ENCODE data around the gene CEBPB. TPM values are rescaled to one million over a fixed set of nuclear protein-coding genes. Genes with fewer than 3 reads are reported as not detected.

The CEBPB gene
- polyA plus RNA-seq, 1 donor (not counting 4 experiments of a cell fraction or from before 2014, with no cell fraction given): 15.8 TPM

DNA sequence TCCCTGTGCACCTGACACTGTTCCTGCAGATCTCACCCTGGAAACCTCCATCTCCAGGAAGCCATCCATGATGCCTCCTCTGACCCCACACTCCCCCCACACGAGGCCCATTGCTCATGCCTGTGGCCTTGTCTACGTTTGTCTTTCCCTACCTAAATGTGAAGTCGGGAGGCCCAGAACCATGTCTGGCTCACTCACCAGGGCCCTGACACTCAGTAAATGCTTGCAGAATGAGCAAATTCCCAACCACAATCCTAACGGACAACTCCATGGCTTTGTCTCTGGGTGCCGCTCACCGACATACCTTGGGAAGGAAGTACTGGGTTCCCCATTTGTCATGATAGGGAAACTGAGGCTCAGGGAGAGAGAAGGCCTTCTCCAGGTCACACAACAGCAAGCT lies 44.4 kb upstream of the CEBPB start:
- peaks cover 10% of the 10 kb centered on the region for H4K20me1 ChIP-seq (ENCODE audit: control insufficient read depth, extremely low read depth, insufficient read depth, low read length)
- no peaks in the 10 kb centered on the region for H3K9me3 ChIP-seq (ENCODE audit: control insufficient read depth, low read depth, low read length)
- H3K36me3 ChIP-seq (ENCODE audit: control insufficient read depth in 2 of 2, extremely low read depth in 1 of 2, insufficient read depth in 2 of 2, low read length in 2 of 2): peaks cover 29 to 48% of the 10 kb centered on the region in 2 experiments
- peak overlapping the region; percentile 85 for H3K9ac ChIP-seq (ENCODE audit: control insufficient read depth, extremely low read depth, insufficient read depth, low read length)
- H3K27ac ChIP-seq (ENCODE audit: control insufficient read depth, insufficient read depth, low read length): peak overlapping the region; percentile 98
- no peak for DNase-seq (ENCODE audit: low read depth, low spot score)
- TF ChIP-seq EZH2 (IDR thresholded peaks at IDR 0.05; ENCODE audit: low read length): no peak
- TF ChIP-seq, protein P1, sequence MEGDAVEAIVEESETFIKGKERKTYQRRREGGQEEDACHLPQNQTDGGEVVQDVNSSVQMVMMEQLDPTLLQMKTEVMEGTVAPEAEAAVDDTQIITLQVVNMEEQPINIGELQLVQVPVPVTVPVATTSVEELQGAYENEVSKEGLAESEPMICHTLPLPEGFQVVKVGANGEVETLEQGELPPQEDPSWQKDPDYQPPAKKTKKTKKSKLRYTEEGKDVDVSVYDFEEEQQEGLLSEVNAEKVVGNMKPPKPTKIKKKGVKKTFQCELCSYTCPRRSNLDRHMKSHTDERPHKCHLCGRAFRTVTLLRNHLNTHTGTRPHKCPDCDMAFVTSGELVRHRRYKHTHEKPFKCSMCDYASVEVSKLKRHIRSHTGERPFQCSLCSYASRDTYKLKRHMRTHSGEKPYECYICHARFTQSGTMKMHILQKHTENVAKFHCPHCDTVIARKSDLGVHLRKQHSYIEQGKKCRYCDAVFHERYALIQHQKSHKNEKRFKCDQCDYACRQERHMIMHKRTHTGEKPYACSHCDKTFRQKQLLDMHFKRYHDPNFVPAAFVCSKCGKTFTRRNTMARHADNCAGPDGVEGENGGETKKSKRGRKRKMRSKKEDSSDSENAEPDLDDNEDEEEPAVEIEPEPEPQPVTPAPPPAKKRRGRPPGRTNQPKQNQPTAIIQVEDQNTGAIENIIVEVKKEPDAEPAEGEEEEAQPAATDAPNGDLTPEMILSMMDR (optimal IDR thresholded peaks at IDR 0.05 in 1 of 3, IDR thresholded peaks at IDR 0.05 in 1 of 3, conservative IDR thresholded peaks at IDR 0.05 in 1 of 3; ENCODE audit: extremely low read depth in 1 of 3, insufficient read depth in 2 of 3, low read length in 3 of 3): no peak
- H3K4me1 ChIP-seq (ENCODE audit: control insufficient read depth, extremely low read depth, insufficient read depth, low read length): peaks cover 84% of the 10 kb centered on the region
- H3K4me3 ChIP-seq (ENCODE audit: control insufficient read depth in 2 of 3, extremely low read depth in 1 of 3, insufficient read depth in 2 of 3, low read depth in 1 of 3, low read length in 3 of 3): peak overlapping the region in 2 of 3 experiments; percentile 65 to 66
- H2AFZ ChIP-seq (ENCODE audit: control insufficient read depth, low read length): no peak overlapping the region
- no peak for FAIRE-seq
- peaks cover 3% of the 10 kb centered on the region for H3K9me1 ChIP-seq (ENCODE audit: control insufficient read depth, extremely low read depth, insufficient read depth, low read length)
- no peaks in the 10 kb centered on the region for H3K27me3 ChIP-seq (ENCODE audit: control insufficient read depth, extremely low read depth, insufficient read depth, low read length)
- H3K79me2 ChIP-seq (ENCODE audit: control insufficient read depth, insufficient read depth, low read length): peaks cover 68% of the 10 kb centered on the region
- dilution Hi-C loops (cut with MboI; ENCODE audit: extremely low pct_ligation_motif_present, low sequenced_read_pairs): no loop called here
- peak overlapping the region; percentile 94 for H3K4me2 ChIP-seq (ENCODE audit: control insufficient read depth, extremely low read depth, insufficient read depth, low read depth, low read length)

DNA sequence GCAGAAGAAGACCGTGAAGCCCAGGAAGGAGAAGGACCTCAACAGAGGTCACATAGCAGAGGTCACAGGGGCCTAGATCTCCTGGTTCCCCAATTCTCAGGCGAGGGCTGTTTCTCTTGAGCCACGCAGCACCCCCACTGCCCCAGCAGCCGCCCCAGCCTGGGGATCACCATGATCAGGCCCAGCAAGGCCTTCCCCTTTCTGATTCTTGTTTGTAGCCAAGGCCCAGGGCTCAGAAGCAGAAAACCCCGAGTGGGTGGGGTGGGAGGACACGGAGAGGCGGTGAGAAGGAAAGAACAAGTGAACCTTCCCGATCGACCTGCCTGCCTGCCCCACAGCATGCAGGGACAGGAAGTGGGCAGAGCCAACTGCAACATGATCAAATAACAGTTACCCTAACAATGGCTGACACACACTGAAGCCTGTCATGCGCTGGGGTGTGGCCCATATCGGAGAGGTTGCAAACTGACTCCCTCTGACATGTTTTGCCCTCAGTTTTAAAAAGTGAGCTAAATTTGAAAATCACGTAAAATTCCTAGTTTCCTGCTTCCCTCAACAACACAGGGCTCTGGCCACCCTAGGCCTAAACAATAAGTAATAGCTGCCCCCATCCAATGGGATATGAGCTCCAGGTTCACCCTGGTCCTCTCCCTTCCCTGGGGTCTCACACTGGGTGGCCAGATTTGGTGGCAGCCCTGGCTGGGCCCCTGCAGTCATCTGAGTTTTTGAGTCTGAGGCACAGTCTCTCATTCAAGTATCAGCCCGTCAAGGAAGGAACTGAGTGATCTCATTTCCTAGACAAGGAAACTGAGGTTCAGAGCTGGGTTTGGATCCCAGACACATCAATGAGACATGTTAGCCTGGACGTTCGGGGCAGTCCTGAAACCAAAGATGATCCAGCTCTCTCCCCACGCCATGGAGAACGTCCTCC lies 43.6 kb upstream of the CEBPB start:
- peaks cover 74% of the 10 kb centered on the region for H3K79me2 ChIP-seq (ENCODE audit: control insufficient read depth, insufficient read depth, low read length)
- H3K4me2 ChIP-seq (ENCODE audit: control insufficient read depth, extremely low read depth, insufficient read depth, low read depth, low read length): peak overlapping the region; percentile 94
- peak overlapping the region; percentile 15 to 66 (median 65) for H3K4me3 ChIP-seq (ENCODE audit: control insufficient read depth in 2 of 3, extremely low read depth in 1 of 3, insufficient read depth in 2 of 3, low read depth in 1 of 3, low read length in 3 of 3)
- dilution Hi-C loops (cut with MboI; ENCODE audit: extremely low pct_ligation_motif_present, low sequenced_read_pairs): no loop called here
- no peak overlapping the region for H2AFZ ChIP-seq (ENCODE audit: control insufficient read depth, low read length)
- peak overlapping the region; percentile 85 for H3K9ac ChIP-seq (ENCODE audit: control insufficient read depth, extremely low read depth, insufficient read depth, low read length)
- H3K27me3 ChIP-seq (ENCODE audit: control insufficient read depth, extremely low read depth, insufficient read depth, low read length): no peaks in the 10 kb centered on the region
- peaks cover 26 to 47% of the 10 kb centered on the region in 2 experiments for H3K36me3 ChIP-seq (ENCODE audit: control insufficient read depth in 2 of 2, extremely low read depth in 1 of 2, insufficient read depth in 2 of 2, low read length in 2 of 2)
- FAIRE-seq (peak; percentile 17), DNase-seq (ENCODE audit: low read depth, low spot score) (peak; percentile 78)
- peaks cover 3% of the 10 kb centered on the region for H3K9me1 ChIP-seq (ENCODE audit: control insufficient read depth, extremely low read depth, insufficient read depth, low read length)
- TF ChIP-seq, protein P1 (optimal IDR thresholded peaks at IDR 0.05 in 1 of 3, IDR thresholded peaks at IDR 0.05 in 1 of 3, conservative IDR thresholded peaks at IDR 0.05 in 1 of 3; ENCODE audit: extremely low read depth in 1 of 3, insufficient read depth in 2 of 3, low read length in 3 of 3): no peak
- no peak for TF ChIP-seq EZH2 (IDR thresholded peaks at IDR 0.05; ENCODE audit: low read length)
- peak overlapping the region; percentile 98 for H3K27ac ChIP-seq (ENCODE audit: control insufficient read depth, insufficient read depth, low read length)
- H4K20me1 ChIP-seq (ENCODE audit: control insufficient read depth, extremely low read depth, insufficient read depth, low read length): peaks cover 11% of the 10 kb centered on the region
- no peaks in the 10 kb centered on the region for H3K9me3 ChIP-seq (ENCODE audit: control insufficient read depth, low read depth, low read length)
- peaks cover 84% of the 10 kb centered on the region for H3K4me1 ChIP-seq (ENCODE audit: control insufficient read depth, extremely low read depth, insufficient read depth, low read length)
